Stomach (tissue), 4 donors: ENCODE results near the gene PIGR.

Source experiments
- CTCF ChIP-seq, 7 experiments: fragments of 450-650 bp in 4 of 7; fragments of 200-600 bp in 3 of 7; sonication (generic) in 3 of 7; IDR thresholded peaks; one replicate each; pipeline ENCODE4 v1.5.1; 2016 to 2019; ENCODE audit warnings: antibody characterized with exemption in 7 of 7, control low read depth in 2 of 7, mild to moderate bottlenecking in 1 of 7
- POLR2A ChIP-seq, 4 donors: fragments of 450-650 bp; IDR thresholded peaks; one replicate each; pipeline ENCODE4 v1.6.1; 2016; ENCODE audit warnings: antibody characterized with exemption in 4 of 4, control low read depth in 2 of 4, mild to moderate bottlenecking in 1 of 4, moderate library complexity in 1 of 4
- POLR2AphosphoS5 ChIP-seq, 3 donors: sonication (generic); formaldehyde crosslinking; IDR thresholded peaks; one replicate each; pipeline ENCODE4 v1.6.1; 2016; ENCODE audit warnings: antibody characterized with exemption in 3 of 3

GRCh38 chr1:206945779-206946178, 487 bp downstream of the PIGR start:
- no peak for TF ChIP-seq CTCF (IDR thresholded peaks at IDR 0.05)
- TF ChIP-seq POLR2A (IDR thresholded peaks at IDR 0.05) = no peak
- TF ChIP-seq POLR2AphosphoS5 (IDR thresholded peaks at IDR 0.05) = no peak
